ENCODE results near the gene NUDT2. TPM values are rescaled to one million over a fixed set of nuclear protein-coding genes. Genes with fewer than 3 reads are reported as not detected.

Gene NUDT2
- total RNA-seq, 2 experiments from 2014 or later = 14.9 to 22.9 TPM

DNA sequence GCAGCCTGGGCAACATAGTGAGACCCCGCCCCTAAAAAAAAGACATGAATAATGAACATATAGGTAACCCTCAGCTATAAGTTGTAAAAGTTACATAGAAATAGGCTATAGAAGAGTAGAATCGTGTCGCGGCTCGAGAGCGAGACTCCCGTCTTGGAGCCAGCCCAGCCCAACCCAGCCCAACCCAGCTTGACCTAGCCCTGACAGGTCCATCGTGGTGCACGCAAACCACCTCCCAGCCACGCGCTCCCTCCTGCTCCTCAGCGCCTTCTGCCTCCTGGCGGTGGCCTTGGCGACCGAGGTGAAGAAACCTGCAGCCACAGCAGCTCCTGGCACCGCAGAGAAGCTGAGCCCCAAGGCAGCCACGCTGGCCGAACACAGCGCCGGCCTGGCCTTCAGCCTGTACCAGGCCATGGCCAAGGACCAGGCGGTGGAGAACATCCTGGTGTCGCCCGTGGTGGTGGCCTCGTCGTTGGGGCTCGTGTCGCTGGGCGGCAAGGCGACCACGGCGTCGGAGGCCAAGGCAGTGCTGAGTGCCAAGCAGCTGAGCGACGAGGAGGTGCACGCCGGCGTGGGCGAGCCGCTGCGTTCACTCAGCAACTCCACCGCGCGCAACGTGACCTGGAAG is 11.1 kb upstream of the NUDT2 start:
- ChIA-PET CTCF (interaction anchor here (1.3 kb wide), 1 partner anchor 31 kb away, joined by 4 read pairs; no protein-coding TSS in a partner anchor), POLR2A (no interaction called here)
- H3K27me3 Mint-ChIP-seq = no peaks in the 10 kb centered on the region
- H3K4me1 Mint-ChIP-seq = no peaks in the 10 kb centered on the region
- H3K4me3 Mint-ChIP-seq = no peak overlapping the region
- ATAC-seq (no peak), DNase-seq (no peak)
- no peaks in the 10 kb centered on the region for H3K9me3 Mint-ChIP-seq (ENCODE audit: low read depth)
- H3K27ac Mint-ChIP-seq = no peak overlapping the region
- no peaks in the 10 kb centered on the region for H3K36me3 Mint-ChIP-seq (ENCODE audit: low read depth)
- intact Hi-C loops (cut with DNase I, micrococcal nuclease) = no loop called here

GRCh38 chr9:34321451-34321850 is 7.9 kb upstream of the NUDT2 start:
- intact Hi-C loops (cut with DNase I, micrococcal nuclease) = no loop called here
- Mint-ChIP-seq H3K9me3 (ENCODE audit: low read depth) (no peaks in the 10 kb centered on the region), H3K4me3 (no peak overlapping the region), H3K4me1 (peaks cover 2% of the 10 kb centered on the region), H3K27ac (no peak overlapping the region), H3K36me3 (ENCODE audit: low read depth) (no peaks in the 10 kb centered on the region), H3K27me3 (no peaks in the 10 kb centered on the region)
- CTCF ChIA-PET = interaction anchor here (1.0 kb wide), 1 partner anchor 83 kb away, joined by 3 read pairs; no protein-coding TSS in a partner anchor
- DNase-seq = no peak
- no peak for ATAC-seq
- POLR2A ChIA-PET = interaction anchor here (0.6 kb wide), 1 partner anchor 158 kb away, joined by 4 read pairs; no protein-coding TSS in a partner anchor

DNA sequence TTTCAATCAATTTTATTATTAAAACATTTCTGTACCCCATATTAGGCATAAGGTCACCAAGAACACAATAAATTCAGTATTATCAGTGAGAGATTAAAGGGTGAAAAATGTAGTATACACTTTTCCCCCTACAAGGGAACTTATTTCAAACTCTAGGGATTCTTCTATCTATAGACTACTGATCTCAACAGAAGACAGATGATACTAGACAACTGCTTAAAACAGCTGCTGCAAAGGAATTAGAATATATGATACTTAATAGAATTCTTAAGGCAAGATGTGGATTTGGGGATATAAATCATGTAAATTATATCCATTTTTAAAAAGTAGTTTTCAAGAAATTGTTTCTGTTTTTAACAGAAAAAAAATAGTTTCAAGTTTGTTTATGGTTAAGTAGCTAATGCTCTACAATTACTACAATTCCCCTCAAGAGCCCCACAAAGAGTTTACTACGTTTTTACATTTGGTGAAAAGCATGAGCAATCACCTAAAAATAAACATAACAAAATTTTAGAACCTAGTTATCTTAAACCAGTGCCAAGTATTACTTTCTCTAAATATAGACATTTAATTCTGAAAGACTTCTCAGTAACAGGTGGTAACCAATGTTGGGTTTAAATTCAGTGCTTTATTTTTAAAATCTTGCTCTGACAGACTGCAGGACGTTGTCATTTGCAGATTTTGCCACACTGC is 6.3 kb upstream of the NUDT2 start:
- no peak for ATAC-seq
- H3K27me3 Mint-ChIP-seq = no peaks in the 10 kb centered on the region
- no peaks in the 10 kb centered on the region for H3K36me3 Mint-ChIP-seq (ENCODE audit: low read depth)
- H3K4me3 Mint-ChIP-seq = no peak overlapping the region
- DNase-seq = no peak
- H3K9me3 Mint-ChIP-seq (ENCODE audit: low read depth) = no peaks in the 10 kb centered on the region
- H3K27ac Mint-ChIP-seq = no peak overlapping the region
- H3K4me1 Mint-ChIP-seq = peaks cover 10% of the 10 kb centered on the region
- CTCF ChIA-PET = interaction anchor here (0.5 to 0.6 kb wide), 2 partner anchors 127 to 1584 kb away, joined by 3 read pairs; no protein-coding TSS in a partner anchor
- intact Hi-C loops (cut with DNase I, micrococcal nuclease) = no loop called here
- POLR2A ChIA-PET = no interaction called here

DNA sequence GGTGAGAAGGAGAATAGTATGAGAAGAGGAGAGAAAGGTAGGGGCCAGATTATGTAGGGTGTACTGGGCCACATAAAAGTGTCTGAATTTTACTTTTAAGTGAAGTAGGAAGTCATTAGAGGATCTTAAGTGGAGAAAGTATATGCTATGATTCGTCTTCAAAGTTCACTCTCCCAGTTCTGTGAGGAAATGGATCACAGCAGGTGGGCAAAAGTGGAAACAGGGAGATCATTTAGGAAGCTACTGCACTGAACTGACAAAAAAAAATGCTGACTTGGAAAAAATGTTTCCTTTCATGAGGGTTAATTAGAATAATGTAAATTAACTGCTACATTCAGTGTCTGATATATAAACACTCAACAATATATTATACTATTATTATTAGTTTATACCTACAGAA is 2.7 kb upstream of the NUDT2 start:
- ATAC-seq = no peak
- no peak for DNase-seq
- ChIA-PET POLR2A (no interaction called here), CTCF (no interaction called here)
- Mint-ChIP-seq H3K4me3 (no peak overlapping the region), H3K27ac (no peak overlapping the region), H3K27me3 (no peaks in the 10 kb centered on the region), H3K9me3 (ENCODE audit: low read depth) (no peaks in the 10 kb centered on the region), H3K36me3 (ENCODE audit: low read depth) (no peaks in the 10 kb centered on the region), H3K4me1 (peaks cover 23% of the 10 kb centered on the region)
- intact Hi-C loops (cut with DNase I, micrococcal nuclease) = loop anchor here in 1 of 2 experiments (5.0 kb wide), 1 partner anchor 1064 kb away; the partner anchor contains the start of gene BAG1

- no peaks in the 10 kb centered on the region for H3K9me3 Mint-ChIP-seq (ENCODE audit: low read depth)
- peak overlapping the region; percentile 95 for H3K4me3 Mint-ChIP-seq
- ChIA-PET POLR2A (no interaction called here), CTCF (interaction anchor here (0.6 to 1.2 kb wide), 2 partner anchors 14 to 1807 kb away, joined by 3 to 4 read pairs; no protein-coding TSS in a partner anchor)
- H3K4me1 Mint-ChIP-seq = peaks cover 29% of the 10 kb centered on the region
- no peak for ATAC-seq
- no peak for DNase-seq
- intact Hi-C loops (cut with DNase I, micrococcal nuclease) = loop anchor here in 1 of 2 experiments (2.0 to 5.0 kb wide), 5 partner anchors 172 to 1066 kb away; partner anchors contain the start of genes BAG1, DNAJB5, RPP25L and SIGMAR1
- H3K36me3 Mint-ChIP-seq (ENCODE audit: low read depth) = no peaks in the 10 kb centered on the region
- peak overlapping the region; percentile 98 for H3K27ac Mint-ChIP-seq
- no peaks in the 10 kb centered on the region for H3K27me3 Mint-ChIP-seq
Measured at GRCh38 chr9:34328500-34328986, 826 bp upstream of the NUDT2 start.

DNA sequence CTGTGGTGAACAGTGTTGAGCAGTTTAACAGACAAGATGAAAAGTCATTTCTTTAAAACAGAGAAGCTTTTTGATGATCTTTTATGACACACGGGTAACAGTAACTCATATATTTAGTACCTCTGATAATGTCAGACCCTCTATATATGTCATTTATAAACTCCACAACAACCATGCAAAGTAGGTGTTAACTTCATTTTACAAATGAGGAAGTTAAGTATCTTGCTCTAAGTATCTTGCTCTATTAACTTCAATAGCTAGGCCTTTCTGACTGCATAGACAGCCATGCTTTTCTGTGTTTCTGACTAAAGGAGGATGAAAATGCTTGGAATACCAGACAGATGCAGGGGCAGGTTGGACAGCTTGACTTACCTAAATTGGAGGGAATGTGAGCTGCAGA is 1.8 kb downstream of the NUDT2 start:
- H3K27ac Mint-ChIP-seq = no peak overlapping the region
- H3K4me1 Mint-ChIP-seq = peaks cover 48% of the 10 kb centered on the region
- no peaks in the 10 kb centered on the region for H3K9me3 Mint-ChIP-seq (ENCODE audit: low read depth)
- peak overlapping the region; percentile 15 for H3K4me3 Mint-ChIP-seq
- intact Hi-C loops (cut with DNase I, micrococcal nuclease) = no loop called here
- ATAC-seq (no peak), DNase-seq (no peak)
- H3K27me3 Mint-ChIP-seq = no peaks in the 10 kb centered on the region
- peaks cover 3% of the 10 kb centered on the region for H3K36me3 Mint-ChIP-seq (ENCODE audit: low read depth)
- POLR2A ChIA-PET = interaction anchor here (0.7 kb wide), 1 partner anchor 53 kb away, joined by 3 read pairs; no protein-coding TSS in a partner anchor
- CTCF ChIA-PET = interaction anchor here (0.6 to 6.2 kb wide), 3 partner anchors 46 to 1613 kb away, joined by 3 to 76 read pairs (median 3); partner anchors contain the start of gene MYORG

GRCh38 chr9:34332076-34332964 is 3.0 kb downstream of the NUDT2 start:
- ChIA-PET CTCF (interaction anchor here (0.6 to 6.2 kb wide), 7 partner anchors 10 to 771 kb away, joined by 3 to 76 read pairs (median 4); partner anchors contain the start of gene MYORG), POLR2A (no interaction called here)
- Mint-ChIP-seq H3K4me3 (no peak overlapping the region), H3K4me1 (peaks cover 43% of the 10 kb centered on the region), H3K27me3 (no peaks in the 10 kb centered on the region), H3K36me3 (ENCODE audit: low read depth) (peaks cover 3% of the 10 kb centered on the region), H3K27ac (no peak overlapping the region), H3K9me3 (ENCODE audit: low read depth) (no peaks in the 10 kb centered on the region)
- ATAC-seq (no peak), DNase-seq (no peak)
- intact Hi-C loops (cut with DNase I, micrococcal nuclease) = no loop called here

- peaks cover 36% of the 10 kb centered on the region for H3K4me1 Mint-ChIP-seq
- ATAC-seq = no peak
Measured at GRCh38 chr9:34333836-34334235, 4.5 kb downstream of the NUDT2 start.

DNA sequence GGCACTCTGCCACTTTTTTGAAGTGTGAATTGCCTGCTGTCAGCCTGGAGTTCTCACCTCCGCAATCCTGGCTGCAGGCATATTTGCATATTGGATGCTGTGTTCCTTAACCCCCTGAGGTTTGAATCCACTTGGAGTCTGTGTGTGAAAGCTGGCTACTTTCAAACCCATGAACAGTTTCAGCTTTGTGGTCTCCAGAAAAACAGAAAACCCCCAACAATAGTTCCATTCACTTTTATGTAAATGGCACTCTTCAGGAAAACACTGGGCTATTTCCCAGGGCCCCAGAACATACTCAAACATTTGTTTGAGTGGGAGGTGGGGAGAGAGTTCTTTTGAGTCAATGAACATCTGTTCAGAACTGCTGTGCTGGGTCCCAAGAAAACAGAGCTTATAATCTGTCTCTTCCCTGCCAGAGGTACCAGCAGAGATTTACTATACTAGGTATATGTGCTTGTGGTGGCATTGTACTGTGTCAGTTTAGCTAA is 5.0 kb downstream of the NUDT2 start:
- ATAC-seq (no peak), DNase-seq (no peak)
- Mint-ChIP-seq H3K9me3 (ENCODE audit: low read depth) (no peaks in the 10 kb centered on the region), H3K4me1 (peaks cover 36% of the 10 kb centered on the region), H3K27me3 (no peaks in the 10 kb centered on the region), H3K4me3 (no peak overlapping the region), H3K27ac (no peak overlapping the region), H3K36me3 (ENCODE audit: low read depth) (peaks cover 17% of the 10 kb centered on the region)
- ChIA-PET CTCF (interaction anchor here (0.6 to 6.2 kb wide), 5 partner anchors 8 to 479 kb away, joined by 3 to 76 read pairs (median 3); partner anchors contain the start of gene MYORG), POLR2A (interaction anchor here (0.6 to 0.7 kb wide), 2 partner anchors 245 to 1010 kb away, joined by 3 to 5 read pairs; no protein-coding TSS in a partner anchor)
- intact Hi-C loops (cut with DNase I, micrococcal nuclease) = no loop called here

More at GRCh38 chr9:34333836-34334235, 4.5 kb downstream of the NUDT2 start:
- ChIA-PET POLR2A (no interaction called here), CTCF (interaction anchor here (0.6 to 6.2 kb wide), 5 partner anchors 9 to 479 kb away, joined by 3 to 76 read pairs (median 3); partner anchors contain the start of gene MYORG)
- Mint-ChIP-seq H3K27me3 (no peaks in the 10 kb centered on the region), H3K9me3 (ENCODE audit: low read depth) (no peaks in the 10 kb centered on the region), H3K36me3 (ENCODE audit: low read depth) (peaks cover 11% of the 10 kb centered on the region), H3K4me3 (no peak overlapping the region), H3K27ac (no peak overlapping the region)
- intact Hi-C loops (cut with DNase I, micrococcal nuclease) = no loop called here
- DNase-seq = no peak

DNA sequence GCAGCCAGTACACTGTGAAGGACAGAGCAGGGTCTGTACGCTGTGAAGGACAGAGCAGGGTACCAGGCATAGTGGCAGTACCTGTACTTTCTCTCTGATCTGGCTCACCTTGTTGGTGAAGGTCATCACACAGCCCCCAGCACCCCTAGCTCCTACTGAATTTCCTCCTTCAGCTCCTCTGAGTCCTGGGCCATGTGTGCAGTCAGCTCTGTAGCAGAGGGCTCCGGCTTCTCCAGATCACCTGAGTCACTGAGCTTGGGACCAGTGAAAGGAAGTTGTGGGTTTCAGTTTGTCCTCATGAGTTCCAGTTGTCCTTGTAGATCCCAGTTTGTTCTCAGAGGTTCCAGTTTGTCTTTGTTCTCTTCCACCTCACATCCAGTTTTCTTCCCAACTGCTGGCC is 5.5 kb downstream of the NUDT2 start:
- DNase-seq (no peak), ATAC-seq (no peak)
- Mint-ChIP-seq H3K4me3 (no peak overlapping the region), H3K36me3 (ENCODE audit: low read depth) (peaks cover 18% of the 10 kb centered on the region), H3K4me1 (peaks cover 36% of the 10 kb centered on the region), H3K27ac (no peak overlapping the region), H3K9me3 (ENCODE audit: low read depth) (no peaks in the 10 kb centered on the region), H3K27me3 (no peaks in the 10 kb centered on the region)
- CTCF ChIA-PET = interaction anchor here (6.2 kb wide), 1 partner anchor 42 kb away, joined by 76 read pairs; the partner anchor contains the start of gene MYORG
- intact Hi-C loops (cut with DNase I, micrococcal nuclease) = no loop called here
- POLR2A ChIA-PET = interaction anchor here (0.6 to 0.7 kb wide), 2 partner anchors 244 to 1010 kb away, joined by 3 to 5 read pairs; no protein-coding TSS in a partner anchor
